ENCODE results near the gene OSCAR. TPM values are rescaled to one million over a fixed set of nuclear protein-coding genes. Genes with fewer than 3 reads are reported as not detected.
A peak's percentile ranks its signal among the peaks of the same experiment; 100 is the strongest.

The OSCAR gene, protein sequence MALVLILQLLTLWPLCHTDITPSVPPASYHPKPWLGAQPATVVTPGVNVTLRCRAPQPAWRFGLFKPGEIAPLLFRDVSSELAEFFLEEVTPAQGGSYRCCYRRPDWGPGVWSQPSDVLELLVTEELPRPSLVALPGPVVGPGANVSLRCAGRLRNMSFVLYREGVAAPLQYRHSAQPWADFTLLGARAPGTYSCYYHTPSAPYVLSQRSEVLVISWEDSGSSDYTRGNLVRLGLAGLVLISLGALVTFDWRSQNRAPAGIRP
- 0.07 TPM for polyA plus RNA-seq (ENCODE audit: insufficient read length)
- long read RNA-seq, donor 1, partial matches to known transcripts, result 196 of 434 reads
- long read RNA-seq, donor 1, other reads (novel, unspliced or antisense), result 238 of 434 reads
- long read RNA-seq, donor 2, result 0 reads
- long read RNA-seq, donor 3, result 0 reads
- long read RNA-seq, donor 4, result 0 reads
- long read RNA-seq, donor 5, partial matches to known transcripts, result 681 of 715 reads
- long read RNA-seq, donor 5, other reads (novel, unspliced or antisense), result 34 of 715 reads
- long read RNA-seq, donor 6, partial matches to known transcripts, result 257 of 481 reads
- long read RNA-seq, donor 6, other reads (novel, unspliced or antisense), result 224 of 481 reads
- long read RNA-seq, donor 7, result 0 reads
- long read RNA-seq, donor 8, result 0 reads

DNA sequence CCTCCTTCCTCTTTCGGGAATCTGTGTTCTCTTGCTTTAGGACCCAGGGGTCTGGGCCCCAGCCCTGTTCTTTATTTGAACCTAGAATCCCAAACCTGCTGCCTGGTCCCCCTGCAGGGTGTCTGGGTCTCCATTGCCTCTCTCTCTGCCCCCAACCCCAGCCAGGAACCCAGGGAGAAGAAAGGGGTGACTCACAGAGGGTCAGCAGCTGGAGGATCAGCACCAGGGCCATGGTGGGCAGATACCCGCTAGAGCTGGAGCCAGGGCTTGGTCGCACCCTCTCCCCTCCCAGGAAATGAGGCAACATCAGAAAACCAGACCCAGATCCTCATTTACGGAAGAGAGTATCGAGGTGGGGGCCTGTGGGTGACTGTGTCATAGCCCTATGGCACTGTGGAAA is at the start of gene OSCAR:
Gene OSCAR, minus strand, starts transcription at position 243 of the 400 bp plus-strand sequence. Its CDS starts 11 bp downstream, at position 232.
- DNase-seq, result no peak

DNA sequence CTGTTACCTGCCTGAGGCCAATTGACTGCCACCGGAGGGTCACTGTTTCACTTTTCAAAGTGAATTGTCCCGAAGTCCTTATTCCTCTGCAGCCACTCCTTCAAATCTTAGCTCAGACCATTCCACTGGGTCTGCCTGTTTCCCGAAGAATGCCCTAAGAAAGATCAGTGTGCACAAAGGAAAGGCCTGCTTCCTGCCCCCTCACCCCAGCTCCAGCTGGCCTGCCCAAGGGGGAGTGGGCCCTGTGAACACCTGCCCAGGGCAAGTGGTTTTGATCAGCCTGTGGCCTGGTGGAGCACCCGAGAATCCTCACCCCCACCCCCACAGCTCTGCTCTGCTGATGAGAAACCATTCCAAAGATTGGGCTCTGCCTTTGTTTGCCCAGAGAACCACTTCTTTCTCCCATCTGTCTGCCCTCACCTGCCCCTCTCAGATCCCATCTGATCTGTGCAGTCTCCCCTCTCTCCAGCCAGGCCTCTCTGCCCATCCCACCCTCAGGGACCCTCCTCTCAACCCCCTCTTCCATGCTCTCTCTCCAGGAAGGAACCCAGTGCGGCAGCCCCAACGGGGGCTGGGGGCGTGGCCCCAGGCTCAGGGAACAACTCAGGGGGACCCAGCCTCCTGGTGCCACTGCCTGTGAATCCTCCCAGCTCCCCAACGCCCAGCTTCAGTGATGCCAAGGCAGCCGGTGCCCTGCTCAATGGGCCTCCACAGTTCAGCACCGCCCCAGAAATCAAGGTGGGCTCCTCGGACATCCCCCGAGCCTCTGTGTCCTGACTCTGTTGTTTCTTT is 48.6 kb upstream of the OSCAR start:
- DNase-seq, result no peak

- DNase-seq, result no peak
Measured at GRCh38 chr19:54148158-54148557, 47.6 kb upstream of the OSCAR start.

GRCh38 chr19:54147676-54148075 is 47.1 kb upstream of the OSCAR start:
- peak; percentile 61 for DNase-seq

GRCh38 chr19:54145541-54146158 is 45.0 kb upstream of the OSCAR start:
- DNase-seq, result no peak

DNA sequence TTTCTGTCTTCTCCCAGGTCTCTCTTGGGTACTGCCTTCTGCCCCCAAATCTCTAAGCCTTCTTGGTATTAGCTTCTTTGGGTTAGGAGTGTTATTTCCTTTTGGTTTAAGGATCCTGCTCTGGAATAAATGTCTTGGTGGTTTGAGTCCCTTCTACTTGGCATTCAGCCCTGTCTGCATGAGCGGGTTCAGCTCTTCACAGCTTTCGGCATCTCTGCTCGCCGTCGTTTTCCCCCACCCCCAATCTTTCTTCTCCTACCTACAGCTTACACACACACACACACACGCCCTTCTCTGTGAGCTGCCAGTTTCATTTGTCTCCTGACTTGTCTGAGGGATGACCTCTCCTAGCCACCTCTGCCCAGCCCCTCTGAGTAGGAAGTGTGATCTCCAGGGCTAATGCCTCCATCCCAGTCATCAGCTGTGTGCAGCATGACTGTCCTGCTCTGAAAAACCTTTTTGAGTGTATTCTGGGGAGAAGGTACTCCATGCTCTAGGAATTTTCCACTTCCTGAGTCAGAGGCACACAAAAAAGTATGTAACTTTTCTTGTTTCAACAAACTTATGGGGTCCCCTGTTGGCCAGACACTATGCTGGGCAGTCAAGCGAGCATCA is 41.7 kb upstream of the OSCAR start:
- no peak for DNase-seq

GRCh38 chr19:54141356-54141755 is 40.8 kb upstream of the OSCAR start:
- DNase-seq, result no peak

DNA sequence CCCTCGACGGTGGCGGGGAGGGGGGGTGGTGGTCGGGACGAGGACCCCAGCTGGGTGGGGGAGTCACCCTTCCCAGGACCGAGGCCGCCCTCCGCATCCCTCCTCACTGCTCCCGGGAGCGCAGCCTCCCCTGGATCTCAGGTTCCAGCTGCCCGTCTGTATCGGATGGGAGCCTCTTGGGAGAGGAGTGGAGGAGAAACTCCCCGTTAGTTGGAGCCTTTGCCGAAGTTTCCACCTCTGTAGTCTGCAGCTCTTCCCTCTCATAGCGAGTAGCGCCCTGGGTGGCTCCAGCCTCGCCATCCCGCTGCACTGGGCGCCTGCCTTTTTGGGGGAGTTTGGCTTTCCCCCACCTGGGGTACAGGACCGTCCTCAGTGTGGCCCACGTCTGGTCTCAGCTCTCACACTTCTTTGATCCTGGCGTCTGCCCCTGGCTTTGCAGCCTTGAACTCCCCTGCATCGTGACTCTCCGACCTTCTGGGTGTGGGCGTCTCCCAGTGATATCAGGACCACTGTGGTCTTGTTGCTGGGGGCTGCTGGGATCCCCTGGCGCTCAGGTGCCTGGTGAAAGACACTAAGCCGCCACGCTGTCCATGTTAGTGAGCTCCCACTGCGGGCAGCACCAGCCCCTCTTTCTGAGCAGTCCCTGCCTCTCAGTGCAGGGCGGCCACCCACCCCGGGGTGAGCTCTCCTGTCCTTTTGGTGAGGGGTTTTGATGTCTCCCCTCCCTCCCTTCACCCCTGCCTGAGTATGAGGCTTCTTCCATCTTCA is 38.1 kb upstream of the OSCAR start:
- DNase-seq, result no peak

DNA sequence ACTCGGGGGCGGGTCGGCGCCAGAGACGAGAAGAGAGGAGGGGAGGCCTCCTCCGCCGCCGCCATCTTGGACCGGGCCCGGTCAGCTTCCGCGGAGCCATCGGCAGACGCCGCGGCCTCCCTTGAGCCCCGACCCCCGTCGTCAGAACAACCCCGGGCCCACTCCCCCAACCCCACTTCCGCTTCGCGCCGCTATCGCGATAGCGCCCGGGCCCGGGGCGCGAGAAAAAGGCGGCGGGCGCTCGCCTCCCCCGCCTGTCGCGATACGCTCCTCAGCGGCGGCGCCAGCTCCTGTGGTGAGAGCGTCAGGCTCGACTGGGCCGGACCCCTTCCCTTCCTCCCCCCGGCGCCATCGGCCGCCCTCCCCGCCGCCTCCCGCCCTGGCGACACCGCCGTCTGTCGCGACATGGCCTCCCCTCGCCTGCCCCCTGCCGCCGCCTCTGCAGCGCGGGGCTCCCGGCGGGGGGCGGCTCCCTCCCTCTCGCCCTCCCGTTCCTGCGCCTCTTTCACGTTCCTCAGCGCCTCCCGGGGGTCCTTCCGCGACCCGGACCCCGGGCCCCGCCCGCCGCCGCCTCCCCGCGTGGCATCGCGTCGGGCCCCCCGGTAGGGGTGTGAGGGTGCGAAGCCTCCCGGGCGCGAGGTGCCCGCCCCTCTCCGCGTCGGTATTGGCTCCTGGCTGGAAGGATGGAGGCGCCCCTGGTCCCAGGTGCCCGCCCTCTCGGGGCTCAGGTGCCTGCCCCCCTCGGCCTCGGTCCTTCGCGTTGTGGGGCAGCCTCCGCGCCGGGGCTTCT is 37.3 kb upstream of the OSCAR start, which contains the start of gene CNOT3:
Gene CNOT3, plus strand, starts transcription at position 64 of the 790 bp plus-strand sequence. CDS start 5,217 bp downstream, outside the sequence.
- no peak for DNase-seq

- DNase-seq, result peak; percentile 100
Measured at GRCh38 chr19:54136864-54137698, 36.5 kb upstream of the OSCAR start.

- no peak for DNase-seq
Measured at GRCh38 chr19:54136086-54136863, 35.7 kb upstream of the OSCAR start.

- DNase-seq, result no peak
Measured at GRCh38 chr19:54133957-54134590, 33.5 kb upstream of the OSCAR start.

- DNase-seq, result no peak
Measured at GRCh38 chr19:54133312-54133956, 32.8 kb upstream of the OSCAR start.

DNA sequence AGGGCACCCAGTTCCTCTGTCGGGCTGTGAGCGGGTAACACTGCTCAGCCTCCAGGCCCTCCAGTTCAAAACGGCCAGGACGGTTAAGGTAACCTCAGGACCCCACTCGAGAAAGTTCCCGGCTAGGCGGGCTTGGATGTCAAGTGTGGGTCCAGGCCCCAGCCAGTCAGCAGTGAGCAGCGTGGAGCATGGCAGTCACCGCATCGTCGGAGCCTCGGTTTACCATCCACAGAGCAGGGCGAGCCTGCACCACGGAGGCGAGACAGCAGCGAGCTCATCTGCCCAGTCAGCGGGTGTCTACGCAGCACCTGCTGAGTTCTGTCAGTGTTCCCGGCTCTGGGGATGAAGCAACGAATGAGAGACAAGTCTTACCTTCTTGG is 29.0 kb upstream of the OSCAR start:
- DNase-seq, result no peak

- no peak for DNase-seq
Measured at GRCh38 chr19:54128796-54129616, 28.4 kb upstream of the OSCAR start.

- no peak for DNase-seq
Measured at GRCh38 chr19:54128441-54128725, 27.8 kb upstream of the OSCAR start.
